HepG2 (cell line): ENCODE measurements around the gene TRIM2. TPM values are rescaled to one million over a fixed set of nuclear protein-coding genes. Genes with fewer than 3 reads are reported as not detected.

Source experiments
- ATAC-seq: fragments of 200-7000 bp; cut with Tn5 transposase; 3 replicates; pipeline ENCODE4 v1.9.1; 2020; ENCODE audit warnings: mild to moderate bottlenecking, moderate library complexity
- BruUV-seq: library from RNA; stranded (reverse); fragments of 400-500 nt; replicated peaks from 2 replicates; lab custom pipeline; 2021; lab: Mats Ljungman, UMichigan
- CTCF ChIA-PET: fragments of 300-600 bp; formaldehyde crosslinking; extraction: SDS; loops from one replicate; lab custom pipeline; 2021; ENCODE audit warnings: low total read pairs, inconsistent platforms, low intra/inter-chr PET ratio; lab: Yijun Ruan, JAX
- POLR2A ChIA-PET: fragments of 350-600 bp; sonication (Branson Sonifier 250); formaldehyde crosslinking; loops from one replicate; lab custom pipeline; 2020; ENCODE audit warnings: antibody characterized with exemption, inconsistent platforms; lab: Yijun Ruan, JAX
- DNase-seq: peaks from one replicate; pipeline ENCODE4 v3.0.0-alpha.2; 2015; ENCODE audit warnings: low spot score
- FAIRE-seq: peaks from 3 replicates; lab custom pipeline; 2011; peaks lifted over from hg19 to GRCh38; lab: Jason Lieb, UNC
- H2AFZ ChIP-seq: one replicate; pipeline ENCODE4 v1.6.1; 2011; ENCODE audit warnings: low read length, inconsistent platforms
- H3K27ac ChIP-seq: fragments of 300-600 bp; 3 replicates; pipeline ENCODE4 v1.8.0; 2011; ENCODE audit warnings: mixed run types, mild to moderate bottlenecking, mixed read lengths, low read length, inconsistent platforms; ENCODE audit not compliant: insufficient read depth; ENCODE audit errors: extremely low read length
- H3K27me3 ChIP-seq, 2 experiments: fragments of 200-600 bp in 1 of 2; 2 replicates in 1 of 2; 3 replicates in 1 of 2; pipeline versions ENCODE4 v1.6.0 to v1.8.0; 2011; ENCODE audit warnings: low read length in 2 of 2, mild to moderate bottlenecking in 2 of 2, moderate library complexity in 2 of 2, inconsistent platforms in 1 of 2; ENCODE audit not compliant: insufficient read depth in 2 of 2, control insufficient read depth in 1 of 2
- H3K36me3 ChIP-seq, 2 experiments: fragments of 200-600 bp in 1 of 2; replicated peaks in 1 of 2; 2 replicates in 1 of 2; 3 replicates in 1 of 2; pipeline versions ENCODE4 v1.5.1 to v1.8.0; 2011; ENCODE audit warnings: low read length in 2 of 2, inconsistent platforms in 1 of 2; ENCODE audit not compliant: insufficient read depth in 2 of 2, control insufficient read depth in 1 of 2
- H3K4me1 ChIP-seq: 2 replicates; pipeline ENCODE4 v1.5.1; 2012; ENCODE audit warnings: low read length, inconsistent platforms; ENCODE audit not compliant: insufficient read depth
- H3K4me2 ChIP-seq: 2 replicates; pipeline ENCODE4 v1.6.0; 2011; ENCODE audit warnings: low read depth, low read length, inconsistent platforms
- H3K4me3 ChIP-seq, 3 experiments: fragments of 200-600 bp in 1 of 3; sonication (generic), shearing (Covaris generic) in 1 of 3; replicated peaks in 1 of 3; 2 replicates each; pipeline ENCODE4 v1.5.1; 2011 to 2016; ENCODE audit warnings: low read length in 3 of 3, inconsistent platforms in 2 of 3, low read depth in 2 of 3, mild to moderate bottlenecking in 2 of 3, control low read depth in 1 of 3, mixed read lengths in 1 of 3; ENCODE audit not compliant: insufficient read depth in 1 of 3
- H3K79me2 ChIP-seq: one replicate; pipeline ENCODE4 v1.6.1; 2011; ENCODE audit warnings: low read length, inconsistent platforms; ENCODE audit not compliant: insufficient read depth
- H3K9ac ChIP-seq: 2 replicates; pipeline ENCODE4 v1.6.0; 2011; ENCODE audit warnings: mild to moderate bottlenecking, low read depth, low read length, inconsistent platforms; ENCODE audit not compliant: insufficient read depth
- H3K9me3 ChIP-seq: 2 replicates; pipeline ENCODE4 v1.5.1; 2012; ENCODE audit warnings: mild to moderate bottlenecking, low read length
- H4K20me1 ChIP-seq: 2 replicates; pipeline ENCODE4 v1.6.0; 2011; ENCODE audit warnings: inconsistent platforms, mild to moderate bottlenecking, low read length, moderate library complexity; ENCODE audit not compliant: insufficient read depth
- CBX5 ChIP-seq: sonication (generic); formaldehyde crosslinking; IDR thresholded peaks from 2 replicates; pipeline ENCODE4 v1.4.0; 2020; ENCODE audit warnings: missing genetic modification reagents, borderline replicate concordance
- EHMT2 ChIP-seq: fragments of 200-600 bp; sonication (generic); IDR thresholded peaks from 2 replicates; pipeline ENCODE4 v1.7.0; 2017; ENCODE audit warnings: antibody characterized with exemption, low read depth, low read length, borderline replicate concordance
- ERF ChIP-seq: IDR thresholded peaks from 2 replicates; pipeline ENCODE4 v1.6.1; 2018; ENCODE audit warnings: missing biosample characterization, missing genetic modification reagents
- GABPB1 ChIP-seq: IDR thresholded peaks from 2 replicates; pipeline ENCODE4 v1.6.1; 2016; ENCODE audit warnings: mild to moderate bottlenecking, missing genetic modification reagents, moderate library complexity, missing compliant biosample characterization
- GLI4 ChIP-seq: sonication (generic); formaldehyde crosslinking; IDR thresholded peaks from 2 replicates; pipeline ENCODE4 v1.5.1; 2020; ENCODE audit warnings: missing genetic modification reagents, mild to moderate bottlenecking, moderate library complexity, borderline replicate concordance
- KAT7 ChIP-seq: IDR thresholded peaks from 2 replicates; pipeline ENCODE4 v1.6.1; 2018; ENCODE audit warnings: borderline replicate concordance, missing compliant biosample characterization
- MYNN ChIP-seq: sonication (generic); formaldehyde crosslinking; IDR thresholded peaks from 2 replicates; pipeline ENCODE4 v1.4.0; 2020; ENCODE audit warnings: mild to moderate bottlenecking, low read depth, missing genetic modification reagents
- NPAS2 ChIP-seq: sonication (generic); formaldehyde crosslinking; IDR thresholded peaks from 2 replicates; pipeline ENCODE4 v1.8.0; 2022; ENCODE audit warnings: mild to moderate bottlenecking, missing genetic modification reagents, borderline replicate concordance
- RXRB ChIP-seq: IDR thresholded peaks from 2 replicates; pipeline ENCODE4 v1.6.1; 2016; ENCODE audit warnings: borderline replicate concordance, missing genetic modification reagents, missing compliant biosample characterization
- THAP11 ChIP-seq: IDR thresholded peaks from 2 replicates; pipeline ENCODE4 v1.6.1; 2016; ENCODE audit warnings: missing biosample characterization, missing genetic modification reagents
- ZBTB7B ChIP-seq: sonication (generic); formaldehyde crosslinking; IDR thresholded peaks from 2 replicates; pipeline ENCODE4 v1.4.0; 2020; ENCODE audit warnings: missing genetic modification reagents
- ZNF557 ChIP-seq: sonication (generic); formaldehyde crosslinking; IDR thresholded peaks from 2 replicates; pipeline ENCODE4 v1.4.0; 2020; ENCODE audit warnings: missing genetic modification reagents
- ZNF570 ChIP-seq: sonication (generic); formaldehyde crosslinking; IDR thresholded peaks from 2 replicates; pipeline ENCODE4 v1.4.0; 2020; ENCODE audit warnings: mild to moderate bottlenecking, missing genetic modification reagents, borderline replicate concordance
- ZNF766 ChIP-seq: sonication (generic); formaldehyde crosslinking; IDR thresholded peaks from 2 replicates; pipeline ENCODE4 v1.5.0; 2020; ENCODE audit warnings: missing genetic modification reagents, borderline replicate concordance
- WGBS: methylation state at CpG from one replicate; pipeline ENCODE4 v1.1.6; 2017; ENCODE audit warnings: low lambda C conversion rate; 5-methylcytosine and 5-hydroxymethylcytosine counted together
- in situ Hi-C: cut with HindIII; loops from 2 replicates; pipeline ENCODE4 v1.10.0; 2017; ENCODE audit warnings: low pct_unique_long_range_greater_than_20kb; ENCODE audit not compliant: extremely low pct_ligation_motif_present
- intact Hi-C: fragments of 100-400 bp; cut with micrococcal nuclease; formaldehyde crosslinking; loops from one replicate; pipeline ENCODE4 v1.10.0; 2022; ENCODE audit not compliant: unreplicated experiment
- polyA plus RNA-seq, 8 experiments: library from polyadenylated mRNA; depleted of rRNA in 3 of 8; stranded (reverse) in 7 of 8; unstranded in 1 of 8; fragments of >200 nt; fragmentation: Illumina TruSeq in 4 of 8; extraction: Trizol in 4 of 8; gene quantifications; 2 replicates each; pipeline versions ENCODE4 v1.2.1 to v1.2.3, GENCODE V29; 2011 to 2016; ENCODE audit warnings: low read depth in 4 of 8, missing spikeins in 1 of 8, mixed read lengths in 1 of 8; ENCODE audit not compliant: insufficient read depth in 1 of 8
- total RNA-seq, 5 experiments: library from RNA; depleted of rRNA; stranded (reverse); fragments of >200 nt; fragmentation: Illumina TruSeq; extraction: Trizol; gene quantifications; 2 replicates each; pipeline ENCODE4 v1.2.3, GENCODE V29; 2016; ENCODE audit warnings: low read depth in 1 of 5
- TF ChIP-seq, protein P1 (sequence below): sonication (generic); formaldehyde crosslinking; IDR thresholded peaks from 2 replicates; pipeline ENCODE4 v1.4.0; 2020; ENCODE audit warnings: missing genetic modification reagents
- TF ChIP-seq, protein P2 (sequence below): IDR thresholded peaks from 2 replicates; pipeline ENCODE4 v1.6.1; 2016; ENCODE audit warnings: mild to moderate bottlenecking, missing biosample characterization, missing genetic modification reagents
- TF ChIP-seq, protein P3 (sequence below): sonication (generic); formaldehyde crosslinking; IDR thresholded peaks from 2 replicates; pipeline ENCODE4 v1.5.0; 2020; ENCODE audit warnings: missing genetic modification reagents, mild to moderate bottlenecking, borderline replicate concordance
- TF ChIP-seq, protein P4 (sequence below): sonication (generic); formaldehyde crosslinking; IDR thresholded peaks from 2 replicates; pipeline ENCODE4 v1.4.0; 2020; ENCODE audit warnings: low read depth, mild to moderate bottlenecking, missing genetic modification reagents

Gene TRIM2
- total and polyA plus RNA-seq, 2 of the 13 experiments (the other 11 are each of a cell fraction or from before 2014, with no cell fraction given) = 2.1 to 4.2 TPM

DNA sequence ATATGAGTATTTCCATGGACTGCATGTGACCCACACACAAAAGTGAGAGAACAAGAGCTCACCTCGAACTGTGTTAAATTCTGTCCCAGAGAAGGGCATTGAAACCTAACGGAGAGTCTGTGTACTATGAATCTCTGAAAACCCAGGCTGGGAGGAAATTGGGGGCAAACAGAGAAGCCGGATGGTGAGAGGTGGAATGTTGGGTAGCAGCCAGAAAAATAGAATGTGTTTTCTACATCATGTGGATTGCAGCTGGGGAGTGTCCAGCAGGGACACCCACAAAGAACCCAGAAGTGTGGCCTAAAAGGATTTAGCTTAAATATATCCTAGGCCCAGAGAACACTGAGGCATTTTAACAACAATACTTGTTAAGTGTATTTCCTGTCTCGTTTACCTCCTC is 178.9 kb downstream of the TRIM2 start (continued):
- TF ChIP-seq, protein P1, sequence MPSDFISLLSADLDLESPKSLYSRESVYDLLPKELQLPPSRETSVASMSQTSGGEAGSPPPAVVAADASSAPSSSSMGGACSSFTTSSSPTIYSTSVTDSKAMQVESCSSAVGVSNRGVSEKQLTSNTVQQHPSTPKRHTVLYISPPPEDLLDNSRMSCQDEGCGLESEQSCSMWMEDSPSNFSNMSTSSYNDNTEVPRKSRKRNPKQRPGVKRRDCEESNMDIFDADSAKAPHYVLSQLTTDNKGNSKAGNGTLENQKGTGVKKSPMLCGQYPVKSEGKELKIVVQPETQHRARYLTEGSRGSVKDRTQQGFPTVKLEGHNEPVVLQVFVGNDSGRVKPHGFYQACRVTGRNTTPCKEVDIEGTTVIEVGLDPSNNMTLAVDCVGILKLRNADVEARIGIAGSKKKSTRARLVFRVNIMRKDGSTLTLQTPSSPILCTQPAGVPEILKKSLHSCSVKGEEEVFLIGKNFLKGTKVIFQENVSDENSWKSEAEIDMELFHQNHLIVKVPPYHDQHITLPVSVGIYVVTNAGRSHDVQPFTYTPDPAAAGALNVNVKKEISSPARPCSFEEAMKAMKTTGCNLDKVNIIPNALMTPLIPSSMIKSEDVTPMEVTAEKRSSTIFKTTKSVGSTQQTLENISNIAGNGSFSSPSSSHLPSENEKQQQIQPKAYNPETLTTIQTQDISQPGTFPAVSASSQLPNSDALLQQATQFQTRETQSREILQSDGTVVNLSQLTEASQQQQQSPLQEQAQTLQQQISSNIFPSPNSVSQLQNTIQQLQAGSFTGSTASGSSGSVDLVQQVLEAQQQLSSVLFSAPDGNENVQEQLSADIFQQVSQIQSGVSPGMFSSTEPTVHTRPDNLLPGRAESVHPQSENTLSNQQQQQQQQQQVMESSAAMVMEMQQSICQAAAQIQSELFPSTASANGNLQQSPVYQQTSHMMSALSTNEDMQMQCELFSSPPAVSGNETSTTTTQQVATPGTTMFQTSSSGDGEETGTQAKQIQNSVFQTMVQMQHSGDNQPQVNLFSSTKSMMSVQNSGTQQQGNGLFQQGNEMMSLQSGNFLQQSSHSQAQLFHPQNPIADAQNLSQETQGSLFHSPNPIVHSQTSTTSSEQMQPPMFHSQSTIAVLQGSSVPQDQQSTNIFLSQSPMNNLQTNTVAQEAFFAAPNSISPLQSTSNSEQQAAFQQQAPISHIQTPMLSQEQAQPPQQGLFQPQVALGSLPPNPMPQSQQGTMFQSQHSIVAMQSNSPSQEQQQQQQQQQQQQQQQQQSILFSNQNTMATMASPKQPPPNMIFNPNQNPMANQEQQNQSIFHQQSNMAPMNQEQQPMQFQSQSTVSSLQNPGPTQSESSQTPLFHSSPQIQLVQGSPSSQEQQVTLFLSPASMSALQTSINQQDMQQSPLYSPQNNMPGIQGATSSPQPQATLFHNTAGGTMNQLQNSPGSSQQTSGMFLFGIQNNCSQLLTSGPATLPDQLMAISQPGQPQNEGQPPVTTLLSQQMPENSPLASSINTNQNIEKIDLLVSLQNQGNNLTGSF (CRISPR knock-in tag) = no peak
- TF ChIP-seq, protein P2, sequence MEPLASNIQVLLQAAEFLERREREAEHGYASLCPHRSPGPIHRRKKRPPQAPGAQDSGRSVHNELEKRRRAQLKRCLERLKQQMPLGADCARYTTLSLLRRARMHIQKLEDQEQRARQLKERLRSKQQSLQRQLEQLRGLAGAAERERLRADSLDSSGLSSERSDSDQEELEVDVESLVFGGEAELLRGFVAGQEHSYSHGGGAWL (CRISPR knock-in tag) = no peak

DNA sequence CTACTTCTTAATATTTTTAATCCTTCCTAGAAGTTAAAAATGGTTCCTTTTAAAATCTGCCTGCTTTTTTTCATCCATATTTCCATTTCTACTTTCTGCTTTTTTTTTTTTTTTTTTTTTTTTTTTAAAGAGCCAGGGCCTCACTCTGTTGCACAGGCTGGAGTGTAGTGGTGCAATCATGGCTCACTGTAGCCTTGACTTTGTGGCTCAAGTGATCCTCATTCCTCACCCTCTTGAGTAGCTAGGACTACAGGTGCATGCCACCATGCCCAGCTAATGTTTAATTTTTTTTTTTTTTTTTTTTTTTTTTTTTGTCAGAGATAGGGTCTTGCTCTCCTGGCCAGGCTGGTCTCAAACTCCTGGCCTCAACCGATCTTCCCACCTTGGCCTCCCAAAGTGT is 179.9 kb downstream of the TRIM2 start:
- Histone ChIP-seq H3K36me3 (no peaks in the 10 kb centered on the region), H3K27me3 (no peaks in the 10 kb centered on the region), H3K4me2 (no peak overlapping the region), H3K4me1 (peaks cover 14% of the 10 kb centered on the region), H3K9me3 (no peaks in the 10 kb centered on the region), H2AFZ (no peak overlapping the region), H3K4me3 (no peak overlapping the region), H3K9ac (no peak overlapping the region), H3K27ac (no peak overlapping the region), H3K79me2 (no peaks in the 10 kb centered on the region), H4K20me1 (no peaks in the 10 kb centered on the region)
- no peak for ATAC-seq
- BruUV-seq = no TSS peak
- FAIRE-seq = no peak
- DNase-seq = no peak
- CTCF ChIA-PET = no interaction called here
- in situ Hi-C loops = no loop called here
- 100% methylated on average over 1 of the region's 1 CpG for WGBS
- POLR2A ChIA-PET = no interaction called here
- intact Hi-C loops = no loop called here
- TF ChIP-seq KAT7 (CRISPR knock-in tag) = no peak
- TF ChIP-seq THAP11 (CRISPR knock-in tag) = no peak
- no peak for TF ChIP-seq GABPB1 (CRISPR knock-in tag)
- TF ChIP-seq MYNN = no peak
- no peak for TF ChIP-seq ERF (CRISPR knock-in tag)
- TF ChIP-seq RXRB (CRISPR knock-in tag) = no peak
- no peak for TF ChIP-seq ZNF570 (CRISPR knock-in tag)
- TF ChIP-seq NPAS2 (CRISPR knock-in tag) = no peak
- TF ChIP-seq EHMT2 = no peak
- no peak for TF ChIP-seq ZNF557
- TF ChIP-seq, protein P3, sequence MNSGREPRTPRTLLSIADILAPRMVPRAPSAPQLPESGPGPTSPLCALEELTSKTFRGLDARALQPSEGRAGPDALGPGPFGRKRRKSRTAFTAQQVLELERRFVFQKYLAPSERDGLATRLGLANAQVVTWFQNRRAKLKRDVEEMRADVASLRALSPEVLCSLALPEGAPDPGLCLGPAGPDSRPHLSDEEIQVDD (CRISPR knock-in tag) = no peak
- no peak for TF ChIP-seq ZBTB7B (CRISPR knock-in tag)
- TF ChIP-seq GLI4 = no peak
- TF ChIP-seq CBX5 (CRISPR knock-in tag) = no peak
- no peak for TF ChIP-seq ZNF766 (CRISPR knock-in tag)
- TF ChIP-seq, protein P4, sequence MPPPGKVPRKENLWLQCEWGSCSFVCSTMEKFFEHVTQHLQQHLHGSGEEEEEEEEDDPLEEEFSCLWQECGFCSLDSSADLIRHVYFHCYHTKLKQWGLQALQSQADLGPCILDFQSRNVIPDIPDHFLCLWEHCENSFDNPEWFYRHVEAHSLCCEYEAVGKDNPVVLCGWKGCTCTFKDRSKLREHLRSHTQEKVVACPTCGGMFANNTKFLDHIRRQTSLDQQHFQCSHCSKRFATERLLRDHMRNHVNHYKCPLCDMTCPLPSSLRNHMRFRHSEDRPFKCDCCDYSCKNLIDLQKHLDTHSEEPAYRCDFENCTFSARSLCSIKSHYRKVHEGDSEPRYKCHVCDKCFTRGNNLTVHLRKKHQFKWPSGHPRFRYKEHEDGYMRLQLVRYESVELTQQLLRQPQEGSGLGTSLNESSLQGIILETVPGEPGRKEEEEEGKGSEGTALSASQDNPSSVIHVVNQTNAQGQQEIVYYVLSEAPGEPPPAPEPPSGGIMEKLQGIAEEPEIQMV = no peak
